Astrocyte (in vitro differentiated cells and primary cell): ENCODE measurements around the gene RPL13A. TPM values are rescaled to one million over a fixed set of nuclear protein-coding genes. Genes with fewer than 3 reads are reported as not detected.

Experiments
- DNase-seq: peaks from one replicate; pipeline ENCODE4 v3.0.0-alpha.2; 2010; ENCODE audit warnings: low read depth
- FAIRE-seq: peaks from 2 replicates; lab custom pipeline; 2011; peaks lifted over from hg19 to GRCh38; lab: Jason Lieb, UNC
- H2AFZ ChIP-seq: 2 replicates; pipeline ENCODE4 v1.6.0; 2012; ENCODE audit warnings: low read depth, low read length, inconsistent platforms
- H3K27ac ChIP-seq: 2 replicates; pipeline ENCODE4 v1.5.1; 2011; ENCODE audit warnings: low read depth, low read length, inconsistent platforms
- H3K27me3 ChIP-seq: 2 replicates; pipeline ENCODE4 v1.6.0; 2011; ENCODE audit warnings: low read length, inconsistent platforms; ENCODE audit not compliant: insufficient read depth
- H3K36me3 ChIP-seq: 2 replicates; pipeline ENCODE4 v1.5.1; 2011; ENCODE audit warnings: low read length, inconsistent platforms; ENCODE audit not compliant: insufficient read depth
- H3K4me1 ChIP-seq: 2 replicates; pipeline ENCODE4 v1.5.1; 2011; ENCODE audit warnings: low read length, inconsistent platforms; ENCODE audit not compliant: insufficient read depth
- H3K4me2 ChIP-seq: 2 replicates; pipeline ENCODE4 v1.6.0; 2012; ENCODE audit warnings: low read length, inconsistent platforms
- H3K4me3 ChIP-seq: 2 replicates; pipeline ENCODE4 v1.5.1; 2011; ENCODE audit warnings: low read depth, mild to moderate bottlenecking, low read length, inconsistent platforms; ENCODE audit not compliant: insufficient read depth
- H3K79me2 ChIP-seq: 2 replicates; pipeline ENCODE4 v1.6.0; 2012; ENCODE audit warnings: mild to moderate bottlenecking, low read length, inconsistent platforms; ENCODE audit not compliant: insufficient read depth
- H3K9ac ChIP-seq: 2 replicates; pipeline ENCODE4 v1.6.0; 2012; ENCODE audit warnings: mild to moderate bottlenecking, low read length, inconsistent platforms
- H3K9me3 ChIP-seq: 2 replicates; pipeline ENCODE4 v1.5.1; 2012; ENCODE audit warnings: low read depth, mild to moderate bottlenecking, low read length, inconsistent platforms; ENCODE audit not compliant: insufficient read depth
- H4K20me1 ChIP-seq: 2 replicates; pipeline ENCODE4 v1.6.0; 2012; ENCODE audit warnings: low read length, inconsistent platforms; ENCODE audit not compliant: insufficient read depth
- H3K27ac Mint-ChIP-seq: one replicate; pipeline ENCODE4 v1.8.0; 2021; ENCODE audit warnings: mild to moderate bottlenecking, mixed read lengths; ENCODE audit not compliant: unreplicated experiment
- H3K27me3 Mint-ChIP-seq: one replicate; pipeline ENCODE4 v1.8.0; 2021; ENCODE audit warnings: low read depth, mixed read lengths; ENCODE audit not compliant: unreplicated experiment
- H3K36me3 Mint-ChIP-seq: one replicate; pipeline ENCODE4 v1.8.0; 2021; ENCODE audit warnings: low read depth, mixed read lengths; ENCODE audit not compliant: unreplicated experiment
- H3K4me1 Mint-ChIP-seq: one replicate; pipeline ENCODE4 v1.8.0; 2021; ENCODE audit warnings: low read depth, mixed read lengths; ENCODE audit not compliant: unreplicated experiment
- H3K4me3 Mint-ChIP-seq: one replicate; pipeline ENCODE4 v1.8.0; 2021; ENCODE audit warnings: mild to moderate bottlenecking, moderate library complexity, mixed read lengths; ENCODE audit not compliant: unreplicated experiment
- H3K9me3 Mint-ChIP-seq: one replicate; pipeline ENCODE4 v1.8.0; 2021; ENCODE audit warnings: mild to moderate bottlenecking, mixed read lengths; ENCODE audit not compliant: unreplicated experiment
- EZH2 ChIP-seq: IDR thresholded peaks from 2 replicates; pipeline ENCODE4 v1.6.1; 2012; ENCODE audit warnings: mild to moderate bottlenecking, low read length, inconsistent platforms; ENCODE audit not compliant: insufficient read depth
- total RNA-seq: library from RNA; stranded (reverse); gene quantifications from 2 replicates; pipeline ENCODE4 v1.2.1, GENCODE V29; 2021
- TF ChIP-seq, protein P1 (sequence below): IDR thresholded peaks from 2 replicates; pipeline ENCODE4 v1.5.1; 2011; ENCODE audit warnings: low read depth, mild to moderate bottlenecking, inconsistent platforms, low read length, moderate library complexity; ENCODE audit not compliant: insufficient read depth

The RPL13A gene
- total RNA-seq, 1 donor from 2014 or later = 2,119 TPM

DNA sequence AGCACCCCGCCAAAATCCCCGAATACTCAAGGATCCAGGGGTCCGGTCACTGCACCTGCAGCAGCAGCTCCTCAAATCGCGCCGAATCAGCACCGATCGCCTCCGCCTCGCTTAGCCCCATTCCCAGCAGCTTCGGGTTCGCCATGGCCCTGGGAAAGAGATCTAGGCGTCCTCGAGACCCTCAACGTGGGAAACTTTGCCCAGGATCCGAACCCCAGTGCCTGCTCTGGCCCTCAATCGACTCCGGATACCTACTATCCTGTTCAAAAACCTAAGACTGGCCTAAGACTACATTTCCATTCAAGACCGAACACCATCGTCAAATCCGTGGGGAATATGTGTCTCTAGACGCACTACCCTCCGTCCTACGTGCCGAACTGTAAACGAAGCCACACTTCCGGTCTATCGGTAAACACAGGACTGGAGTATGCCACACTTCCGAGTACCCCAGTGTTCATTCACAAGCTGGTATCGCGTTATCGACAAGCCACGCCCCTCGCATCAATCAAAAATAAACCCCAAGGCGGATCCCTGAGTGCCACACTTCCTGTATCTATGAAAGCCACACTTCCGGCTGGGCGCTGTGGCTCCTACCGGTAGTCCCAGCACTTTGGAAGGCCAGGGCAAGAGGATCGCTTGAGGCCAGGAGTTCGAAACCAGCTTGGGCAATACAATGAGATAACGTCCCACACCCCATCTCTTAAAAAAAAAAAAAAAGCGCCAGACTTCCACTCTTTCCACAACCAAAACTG lies 35.8 kb upstream of the RPL13A start, which contains the start of gene PIH1D1:
TSS of gene PIH1D1 (minus strand) at position 385 of the 752 bp plus-strand sequence. CDS start at position 145, 240 bp downstream.
- Mint-ChIP-seq H3K4me3 (peak within 1 kb of the TSS; percentile 98), H3K27ac (peak within 1 kb of the TSS; percentile 100), H3K36me3 (peaks cover 13% of the 10 kb centered on the region), H3K9me3 (no peaks in the 10 kb centered on the region), H3K4me1 (peaks cover 5% of the 10 kb centered on the region), H3K27me3 (no peaks in the 10 kb centered on the region)
- peaks cover 13% of the 10 kb centered on the region for H3K79me2 ChIP-seq
- peak within 1 kb of the TSS; percentile 98 for H3K4me2 ChIP-seq
- H3K27ac ChIP-seq = peak within 1 kb of the TSS; percentile 91
- H2AFZ ChIP-seq = peak within 1 kb of the TSS; percentile 88
- H4K20me1 ChIP-seq = peaks cover 4% of the 10 kb centered on the region
- H3K9ac ChIP-seq = peak within 1 kb of the TSS; percentile 94
- H3K4me1 ChIP-seq = peaks cover 8% of the 10 kb centered on the region
- FAIRE-seq = peak; percentile 92
- H3K4me3 ChIP-seq = peak within 1 kb of the TSS; percentile 96
- H3K27me3 ChIP-seq = no peaks in the 10 kb centered on the region
- DNase-seq = peak; percentile 98
- no peaks in the 10 kb centered on the region for H3K9me3 ChIP-seq
- TF ChIP-seq, protein P1, sequence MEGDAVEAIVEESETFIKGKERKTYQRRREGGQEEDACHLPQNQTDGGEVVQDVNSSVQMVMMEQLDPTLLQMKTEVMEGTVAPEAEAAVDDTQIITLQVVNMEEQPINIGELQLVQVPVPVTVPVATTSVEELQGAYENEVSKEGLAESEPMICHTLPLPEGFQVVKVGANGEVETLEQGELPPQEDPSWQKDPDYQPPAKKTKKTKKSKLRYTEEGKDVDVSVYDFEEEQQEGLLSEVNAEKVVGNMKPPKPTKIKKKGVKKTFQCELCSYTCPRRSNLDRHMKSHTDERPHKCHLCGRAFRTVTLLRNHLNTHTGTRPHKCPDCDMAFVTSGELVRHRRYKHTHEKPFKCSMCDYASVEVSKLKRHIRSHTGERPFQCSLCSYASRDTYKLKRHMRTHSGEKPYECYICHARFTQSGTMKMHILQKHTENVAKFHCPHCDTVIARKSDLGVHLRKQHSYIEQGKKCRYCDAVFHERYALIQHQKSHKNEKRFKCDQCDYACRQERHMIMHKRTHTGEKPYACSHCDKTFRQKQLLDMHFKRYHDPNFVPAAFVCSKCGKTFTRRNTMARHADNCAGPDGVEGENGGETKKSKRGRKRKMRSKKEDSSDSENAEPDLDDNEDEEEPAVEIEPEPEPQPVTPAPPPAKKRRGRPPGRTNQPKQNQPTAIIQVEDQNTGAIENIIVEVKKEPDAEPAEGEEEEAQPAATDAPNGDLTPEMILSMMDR = no peak
- no peak for TF ChIP-seq EZH2
- H3K36me3 ChIP-seq = no peaks in the 10 kb centered on the region

DNA sequence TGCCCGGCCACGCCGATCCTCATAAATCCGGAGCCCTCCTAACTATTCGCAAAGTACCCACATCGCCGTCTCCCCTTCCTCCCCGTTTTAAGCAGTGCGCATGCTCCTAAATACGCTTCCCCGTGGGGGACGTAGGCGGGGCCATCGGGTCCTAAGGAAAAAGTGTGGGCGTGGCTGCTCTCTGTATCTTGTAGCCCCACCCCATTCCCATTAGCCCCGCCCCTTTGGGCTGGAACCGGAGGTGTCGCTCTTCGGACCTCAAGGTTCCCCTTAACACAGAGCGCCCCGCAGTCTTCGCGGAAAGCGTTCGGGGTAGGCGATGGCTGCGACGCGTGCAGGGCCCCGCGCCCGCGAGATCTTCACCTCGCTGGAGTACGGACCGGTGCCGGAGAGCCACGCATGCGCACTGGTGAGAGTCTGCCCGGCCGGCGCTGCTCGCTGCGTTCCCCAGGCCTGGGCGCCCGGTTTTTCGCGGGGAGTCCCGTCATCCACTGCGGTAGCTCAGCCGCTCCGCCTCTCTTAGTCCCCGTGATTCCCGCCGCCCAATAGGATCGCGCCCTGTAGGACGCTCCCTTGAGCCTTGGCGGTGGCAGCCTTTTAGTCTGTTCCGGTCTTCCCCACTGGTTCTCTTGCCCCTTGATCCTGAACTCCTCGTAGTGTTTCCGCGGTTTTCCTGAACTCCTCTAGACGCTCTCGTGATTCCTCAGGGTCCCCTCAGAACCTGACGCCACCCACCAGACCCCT lies 34.2 kb upstream of the RPL13A start, which contains the start of gene ALDH16A1:
TSS of gene ALDH16A1 (plus strand) at position 213 of the 744 bp plus-strand sequence. CDS start at position 320, 107 bp downstream.
- H3K27ac ChIP-seq = peak within 1 kb of the TSS; percentile 91
- H3K9ac ChIP-seq = peak within 1 kb of the TSS; percentile 94
- peak within 1 kb of the TSS; percentile 98 for H3K4me2 ChIP-seq
- H3K27me3 ChIP-seq = no peaks in the 10 kb centered on the region
- no peaks in the 10 kb centered on the region for H3K9me3 ChIP-seq
- no peak for FAIRE-seq
- peak within 1 kb of the TSS; percentile 98 for H3K4me3 Mint-ChIP-seq
- H2AFZ ChIP-seq = peak within 1 kb of the TSS; percentile 73
- H3K4me3 ChIP-seq = peak within 1 kb of the TSS; percentile 96
- H3K4me1 ChIP-seq = peaks cover 8% of the 10 kb centered on the region
- H3K4me1 Mint-ChIP-seq = peaks cover 5% of the 10 kb centered on the region
- H3K27ac Mint-ChIP-seq = peak within 1 kb of the TSS; percentile 100
- H3K79me2 ChIP-seq = peaks cover 13% of the 10 kb centered on the region
- peak; percentile 89 for DNase-seq
- peaks cover 4% of the 10 kb centered on the region for H4K20me1 ChIP-seq
- TF ChIP-seq EZH2 = no peak
- TF ChIP-seq, protein P1 = no peak
- H3K36me3 Mint-ChIP-seq = peaks cover 11% of the 10 kb centered on the region
- no peaks in the 10 kb centered on the region for H3K36me3 ChIP-seq
- H3K27me3 Mint-ChIP-seq = no peaks in the 10 kb centered on the region
- H3K9me3 Mint-ChIP-seq = no peaks in the 10 kb centered on the region
